OCI-LY7 (cell line): ENCODE results near the gene PPARG. TPM values are rescaled to one million over a fixed set of nuclear protein-coding genes. Genes with fewer than 3 reads are reported as not detected.
A peak's percentile ranks its signal among the peaks of the same experiment; 100 is the strongest.

Experiments
- BruUV-seq: library from RNA; stranded (reverse); fragments of 400-500 nt; replicated peaks from 2 replicates; lab custom pipeline; 2021; lab: Mats Ljungman, UMichigan
- CTCF ChIA-PET: fragments of 300-600 bp; sonication (Branson Sonifier 250); formaldehyde crosslinking; loops from one replicate; lab custom pipeline; 2022; ENCODE audit warnings: antibody characterized with exemption; ENCODE audit not compliant: unreplicated experiment; lab: Charles Lee
- POLR2A ChIA-PET: fragments of 300-600 bp; sonication (Branson Sonifier 250); formaldehyde crosslinking; loops from one replicate; lab custom pipeline; 2022; ENCODE audit warnings: antibody characterized with exemption; lab: Charles Lee
- DNase-seq: peaks from one replicate; pipeline ENCODE4 v3.0.0-alpha.2; 2015; ENCODE audit warnings: low spot score
- H2AFZ ChIP-seq: fragments of 200-600 bp; sonication (generic), shearing (Covaris generic); 2 replicates; pipeline ENCODE4 v1.6.1; 2014; ENCODE audit warnings: mild to moderate bottlenecking, antibody characterized with exemption, low read length, moderate library complexity
- H3K27ac ChIP-seq: fragments of 200-600 bp; sonication (generic); 2 replicates; pipeline ENCODE4 v1.5.1; 2014; ENCODE audit warnings: mixed run types, low read depth, mild to moderate bottlenecking, moderate library complexity, low read length, inconsistent platforms; ENCODE audit not compliant: poor library complexity, severe bottlenecking
- H3K36me3 ChIP-seq: fragments of 200-600 bp; sonication (generic); 2 replicates; pipeline ENCODE4 v1.6.1; 2014; ENCODE audit warnings: mild to moderate bottlenecking, antibody characterized with exemption, low read length, moderate library complexity, mixed read lengths; ENCODE audit not compliant: insufficient read depth
- H3K4me1 ChIP-seq: fragments of 200-600 bp; sonication (generic); 2 replicates; pipeline ENCODE4 v1.5.1; 2014; ENCODE audit warnings: mild to moderate bottlenecking, low read length; ENCODE audit not compliant: insufficient read depth, poor library complexity, severe bottlenecking
- H3K4me2 ChIP-seq: fragments of 200-600 bp; sonication (generic); 2 replicates; pipeline ENCODE4 v1.6.1; 2014; ENCODE audit warnings: mild to moderate bottlenecking, low read length
- H3K4me3 ChIP-seq: fragments of 200-600 bp; sonication (generic); 2 replicates; pipeline ENCODE4 v1.5.1; 2014; ENCODE audit warnings: mild to moderate bottlenecking, low read depth, low read length; ENCODE audit not compliant: poor library complexity, severe bottlenecking
- H3K79me2 ChIP-seq: fragments of 200-600 bp; sonication (generic); 2 replicates; pipeline ENCODE4 v1.6.1; 2016; ENCODE audit warnings: low read depth, mild to moderate bottlenecking, low read length, moderate library complexity, mixed read lengths; ENCODE audit not compliant: insufficient read depth
- H3K9me2 ChIP-seq: fragments of 200-600 bp; sonication (generic); 2 replicates; pipeline ENCODE4 v1.6.1; 2016; ENCODE audit warnings: mild to moderate bottlenecking, low read length, mixed read lengths; ENCODE audit not compliant: insufficient read depth
- H3K9me3 ChIP-seq: fragments of 200-600 bp; sonication (generic); 2 replicates; pipeline ENCODE4 v1.6.1; 2014; ENCODE audit warnings: mild to moderate bottlenecking, mixed run types, low read length, mixed read lengths
- H4K20me1 ChIP-seq: fragments of 200-600 bp; sonication (generic); 2 replicates; pipeline ENCODE4 v1.6.1; 2014; ENCODE audit warnings: mild to moderate bottlenecking, antibody characterized with exemption, low read length, moderate library complexity, mixed read lengths; ENCODE audit not compliant: insufficient read depth
- CTCF ChIP-seq: fragments of 200-600 bp; sonication (generic); conservative IDR thresholded peaks from 2 replicates; pipeline ENCODE4 v1.5.1; 2014; ENCODE audit warnings: mild to moderate bottlenecking, antibody characterized with exemption, low read length, moderate library complexity, mixed read lengths
- EZH2phosphoT487 ChIP-seq: fragments of 200-600 bp; sonication (generic); IDR thresholded peaks from 2 replicates; pipeline ENCODE4 v1.6.1; 2018; ENCODE audit warnings: low read depth, borderline replicate concordance, mild to moderate bottlenecking, mixed run types, antibody characterized with exemption, low read length, moderate library complexity, mixed read lengths
- intact Hi-C: fragments of 100-400 bp; cut with micrococcal nuclease; formaldehyde crosslinking; loops from one replicate; pipeline ENCODE4 v1.10.0; 2022; ENCODE audit not compliant: unreplicated experiment
- total RNA-seq, 2 experiments: library from RNA; depleted of rRNA in 1 of 2; stranded (reverse); fragments of >200 nt in 1 of 2; shearing (Covaris generic) in 1 of 2; gene quantifications; 2 replicates each; pipeline ENCODE4 v1.2.3, GENCODE V29; 2014 to 2022

The PPARG gene
- total RNA-seq, 2 experiments from 2014 or later, result not detected

GRCh38 chr3:12270976-12271375 is 17.9 kb upstream of the PPARG start:
- CTCF ChIA-PET, result no interaction called here
- H3K36me3 ChIP-seq, result no peaks in the 10 kb centered on the region
- no peak for TF ChIP-seq EZH2phosphoT487
- TF ChIP-seq CTCF, result no peak
- no peak for DNase-seq
- H3K4me3 ChIP-seq, result no peak overlapping the region
- intact Hi-C loops, result loop anchor here (10.0 kb wide), 1 partner anchor 214 kb away; the partner anchor contains the start of gene TSEN2
- H4K20me1 ChIP-seq, result no peaks in the 10 kb centered on the region
- no peaks in the 10 kb centered on the region for H3K9me2 ChIP-seq
- no TSS peak for BruUV-seq
- H3K27ac ChIP-seq, result no peak overlapping the region
- POLR2A ChIA-PET, result interaction anchor here (0.7 kb wide), 1 partner anchor 13 kb away, joined by 4 read pairs; no protein-coding TSS in a partner anchor
- peaks cover 10% of the 10 kb centered on the region for H3K4me1 ChIP-seq
- H3K4me2 ChIP-seq, result no peak overlapping the region
- no peak overlapping the region for H2AFZ ChIP-seq
- no peaks in the 10 kb centered on the region for H3K79me2 ChIP-seq
- H3K9me3 ChIP-seq, result no peaks in the 10 kb centered on the region

- peak overlapping the region; percentile 21 for H3K4me2 ChIP-seq
- H3K4me3 ChIP-seq, result no peak overlapping the region
- no peaks in the 10 kb centered on the region for H3K36me3 ChIP-seq
- H2AFZ ChIP-seq, result no peak overlapping the region
- POLR2A ChIA-PET, result interaction anchor here (0.5 to 1.4 kb wide), 4 partner anchors 12 to 1349 kb away, joined by 3 to 5 read pairs (median 4); no protein-coding TSS in a partner anchor
- H4K20me1 ChIP-seq, result no peaks in the 10 kb centered on the region
- CTCF ChIA-PET, result interaction anchor here (0.6 kb wide), 1 partner anchor 286 kb away, joined by 3 read pairs; no protein-coding TSS in a partner anchor
- H3K4me1 ChIP-seq, result peaks cover 10% of the 10 kb centered on the region
- no peaks in the 10 kb centered on the region for H3K9me3 ChIP-seq
- no peaks in the 10 kb centered on the region for H3K9me2 ChIP-seq
- intact Hi-C loops, result loop anchor here (10.0 kb wide), 1 partner anchor 212 kb away; the partner anchor contains the start of gene TSEN2
- H3K79me2 ChIP-seq, result no peaks in the 10 kb centered on the region
- peak; percentile 19 for DNase-seq
- TF ChIP-seq CTCF, result no peak
- no peak for TF ChIP-seq EZH2phosphoT487
- no TSS peak for BruUV-seq
- H3K27ac ChIP-seq, result no peak overlapping the region
These were observed 15.7 kb upstream of the PPARG start for GRCh38 chr3:12273045-12273695.
